Astrocyte (in vitro differentiated cells and primary cell): ENCODE results near the gene LTC4S.

Source experiments
- EZH2 ChIP-seq: IDR thresholded peaks from 2 replicates; pipeline ENCODE4 v1.6.1; 2012; ENCODE audit warnings: mild to moderate bottlenecking, low read length, inconsistent platforms; ENCODE audit not compliant: insufficient read depth
- TF ChIP-seq, protein P1 (sequence below): IDR thresholded peaks from 2 replicates; pipeline ENCODE4 v1.5.1; 2011; ENCODE audit warnings: low read depth, mild to moderate bottlenecking, inconsistent platforms, low read length, moderate library complexity; ENCODE audit not compliant: insufficient read depth

DNA sequence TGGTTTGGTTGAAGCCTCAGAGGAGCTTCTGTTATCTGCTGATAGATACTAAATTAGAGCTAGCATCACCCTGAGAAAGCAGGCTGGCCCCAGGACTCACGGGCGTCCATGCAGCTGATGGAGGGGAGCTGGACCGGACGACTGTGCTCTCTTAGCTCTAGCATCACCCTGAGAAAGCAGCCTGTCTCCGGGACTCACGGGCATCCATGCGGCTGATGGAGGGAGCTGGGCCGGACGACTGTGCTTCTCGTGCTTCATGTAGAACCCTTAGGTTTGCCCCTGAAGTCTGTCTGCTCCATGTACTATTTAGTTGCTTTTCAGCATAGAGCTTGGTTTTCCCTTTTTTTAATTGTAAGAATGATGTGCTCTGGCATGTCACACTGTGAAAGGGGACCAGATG lies 16.3 kb upstream of the LTC4S start:
- TF ChIP-seq, protein P1, sequence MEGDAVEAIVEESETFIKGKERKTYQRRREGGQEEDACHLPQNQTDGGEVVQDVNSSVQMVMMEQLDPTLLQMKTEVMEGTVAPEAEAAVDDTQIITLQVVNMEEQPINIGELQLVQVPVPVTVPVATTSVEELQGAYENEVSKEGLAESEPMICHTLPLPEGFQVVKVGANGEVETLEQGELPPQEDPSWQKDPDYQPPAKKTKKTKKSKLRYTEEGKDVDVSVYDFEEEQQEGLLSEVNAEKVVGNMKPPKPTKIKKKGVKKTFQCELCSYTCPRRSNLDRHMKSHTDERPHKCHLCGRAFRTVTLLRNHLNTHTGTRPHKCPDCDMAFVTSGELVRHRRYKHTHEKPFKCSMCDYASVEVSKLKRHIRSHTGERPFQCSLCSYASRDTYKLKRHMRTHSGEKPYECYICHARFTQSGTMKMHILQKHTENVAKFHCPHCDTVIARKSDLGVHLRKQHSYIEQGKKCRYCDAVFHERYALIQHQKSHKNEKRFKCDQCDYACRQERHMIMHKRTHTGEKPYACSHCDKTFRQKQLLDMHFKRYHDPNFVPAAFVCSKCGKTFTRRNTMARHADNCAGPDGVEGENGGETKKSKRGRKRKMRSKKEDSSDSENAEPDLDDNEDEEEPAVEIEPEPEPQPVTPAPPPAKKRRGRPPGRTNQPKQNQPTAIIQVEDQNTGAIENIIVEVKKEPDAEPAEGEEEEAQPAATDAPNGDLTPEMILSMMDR, result no peak
- TF ChIP-seq EZH2, result no peak
